ENCODE data around the gene SAP130.
"Not testable (repeated sequence)": the region's sequence is repeated elsewhere in the genome, so short reads cannot be mapped to it uniquely, and the experiment has no call there.

The SAP130 gene

GRCh38 chr2:127953849-127954248, 74.0 kb downstream of the SAP130 start:
- DNase-seq (ENCODE audit: low read depth in 2 of 2, low spot score in 1 of 2): no peak

- DNase-seq (ENCODE audit: low read depth in 2 of 2, low spot score in 1 of 2): no peak
Observed at GRCh38 chr2:127953128-127953718, 74.6 kb downstream of the SAP130 start.

GRCh38 chr2:127951026-127951425, 76.8 kb downstream of the SAP130 start:
- no peak for DNase-seq (ENCODE audit: low read depth in 2 of 2, low spot score in 1 of 2)

- no peak for DNase-seq (ENCODE audit: low read depth in 2 of 2, low spot score in 1 of 2)
Observed at GRCh38 chr2:127950264-127950663, 77.6 kb downstream of the SAP130 start.

- no peak for DNase-seq (ENCODE audit: low read depth in 2 of 2, low spot score in 1 of 2)
Observed at GRCh38 chr2:127945281-127945680, 82.6 kb downstream of the SAP130 start.

- DNase-seq (ENCODE audit: low read depth in 2 of 2, low spot score in 1 of 2): no peak
Observed at GRCh38 chr2:127943186-127943585, 84.7 kb downstream of the SAP130 start.

GRCh38 chr2:127942002-127942401, 85.9 kb downstream of the SAP130 start:
- DNase-seq (ENCODE audit: low read depth in 2 of 2, low spot score in 1 of 2): no peak

- DNase-seq (ENCODE audit: low read depth in 2 of 2, low spot score in 1 of 2): no peak
Observed at GRCh38 chr2:127941461-127941860, 86.4 kb downstream of the SAP130 start.

- DNase-seq (ENCODE audit: low read depth in 2 of 2, low spot score in 1 of 2): no peak
Observed at GRCh38 chr2:127940641-127941040, 87.2 kb downstream of the SAP130 start.

GRCh38 chr2:127935337-127935736, 92.5 kb downstream of the SAP130 start:
- no peak for DNase-seq (ENCODE audit: low read depth in 2 of 2, low spot score in 1 of 2)

- no peak for DNase-seq (ENCODE audit: low read depth in 2 of 2, low spot score in 1 of 2)
Observed at GRCh38 chr2:127932199-127932876, 95.5 kb downstream of the SAP130 start.

- no peak for DNase-seq (ENCODE audit: low read depth in 2 of 2, low spot score in 1 of 2)
Observed at GRCh38 chr2:127929449-127929848, 98.4 kb downstream of the SAP130 start.

- no peak for DNase-seq (ENCODE audit: low read depth in 2 of 2, low spot score in 1 of 2)
Observed at GRCh38 chr2:127927384-127927783, 100.5 kb downstream of the SAP130 start.

- no peak for DNase-seq (ENCODE audit: low read depth in 2 of 2, low spot score in 1 of 2)
Observed at GRCh38 chr2:127917916-127918315, 109.9 kb downstream of the SAP130 start.

GRCh38 chr2:127913808-127914457, 113.9 kb downstream of the SAP130 start:
- DNase-seq (ENCODE audit: low read depth in 2 of 2, low spot score in 1 of 2): no peak

- DNase-seq (ENCODE audit: low read depth in 2 of 2, low spot score in 1 of 2): no peak
Observed at GRCh38 chr2:127911737-127912136, 116.1 kb downstream of the SAP130 start.

- no peak for DNase-seq (ENCODE audit: low read depth in 2 of 2, low spot score in 1 of 2)
Observed at GRCh38 chr2:127910415-127910814, 117.4 kb downstream of the SAP130 start.

GRCh38 chr2:127909019-127909418, 118.8 kb downstream of the SAP130 start:
- DNase-seq (ENCODE audit: low read depth in 2 of 2, low spot score in 1 of 2): no peak

GRCh38 chr2:127907733-127908400, 120.0 kb downstream of the SAP130 start:
- DNase-seq (ENCODE audit: low read depth in 2 of 2, low spot score in 1 of 2): not testable (repeated sequence)

- DNase-seq (ENCODE audit: low read depth in 2 of 2, low spot score in 1 of 2): no peak
Observed at GRCh38 chr2:127906206-127906926, 121.5 kb downstream of the SAP130 start.

- DNase-seq (ENCODE audit: low read depth in 2 of 2, low spot score in 1 of 2): no peak
Observed at GRCh38 chr2:127901339-127902056, 126.4 kb downstream of the SAP130 start.

Data from stimulated activated CD8-positive, alpha-beta memory T cell treated with anti-CD3 and anti-CD28 coated beads, Interleukin-4, amount 100 ng/mL, for 4 hours (primary cell).